DND-41 (cell line): ENCODE measurements around the gene ARHGEF16.

Experiments used
- ATAC-seq: fragments of 200-7000 bp; cut with Tn5 transposase; 3 replicates; pipeline ENCODE4 v1.9.1; 2021; ENCODE audit warnings: low read depth; ENCODE audit not compliant: insufficient read depth
- DNase-seq: peaks from one replicate; pipeline ENCODE4 v3.0.0-alpha.2; 2020
- H2AFZ ChIP-seq: 2 replicates; pipeline ENCODE4 v1.6.0; 2012; ENCODE audit warnings: low read depth, low read length
- H3K27ac ChIP-seq: 2 replicates; pipeline ENCODE4 v1.5.1; 2012; ENCODE audit warnings: low read length, inconsistent platforms
- H3K27me3 ChIP-seq: fragments of 200-600 bp; sonication (generic); 2 replicates; pipeline ENCODE4 v1.6.0; 2012; ENCODE audit warnings: low read length, mild to moderate bottlenecking, inconsistent platforms; ENCODE audit not compliant: insufficient read depth, poor library complexity
- H3K36me3 ChIP-seq: 2 replicates; pipeline ENCODE4 v1.5.1; 2012; ENCODE audit warnings: low read length, inconsistent platforms; ENCODE audit not compliant: insufficient read depth
- H3K4me1 ChIP-seq: 2 replicates; pipeline ENCODE4 v1.5.1; 2012; ENCODE audit warnings: mild to moderate bottlenecking, low read length; ENCODE audit not compliant: insufficient read depth
- H3K4me2 ChIP-seq: 2 replicates; pipeline ENCODE4 v1.6.0; 2012; ENCODE audit warnings: mild to moderate bottlenecking, moderate library complexity, low read length, inconsistent platforms; ENCODE audit not compliant: insufficient read depth
- H3K4me3 ChIP-seq, 2 experiments: fragments of 200-600 bp in 1 of 2; shearing (Covaris generic) in 1 of 2; 2 replicates each; pipeline ENCODE4 v1.5.1; 2012 to 2016; ENCODE audit warnings: inconsistent platforms in 2 of 2, low read length in 2 of 2, mild to moderate bottlenecking in 2 of 2, low read depth in 1 of 2, moderate library complexity in 1 of 2
- H3K79me2 ChIP-seq: 2 replicates; pipeline ENCODE4 v1.6.0; 2012; ENCODE audit warnings: low read length, inconsistent platforms; ENCODE audit not compliant: insufficient read depth
- H3K9ac ChIP-seq: 2 replicates; pipeline ENCODE4 v1.6.0; 2012; ENCODE audit warnings: low read depth, mild to moderate bottlenecking, inconsistent platforms, low read length, moderate library complexity
- H3K9me3 ChIP-seq: 2 replicates; pipeline ENCODE4 v1.5.1; 2012; ENCODE audit warnings: low read length, moderate library complexity, mild to moderate bottlenecking, inconsistent platforms; ENCODE audit not compliant: insufficient read depth, severe bottlenecking
- H4K20me1 ChIP-seq: 2 replicates; pipeline ENCODE4 v1.6.0; 2012; ENCODE audit warnings: low read length; ENCODE audit not compliant: insufficient read depth
- CTCF ChIP-seq: IDR thresholded peaks from 2 replicates; pipeline ENCODE4 v1.5.1; 2012; ENCODE audit warnings: borderline replicate concordance, low read length, moderate library complexity, mild to moderate bottlenecking; ENCODE audit not compliant: poor library complexity, severe bottlenecking; ENCODE audit errors: extremely low read depth
- EZH2 ChIP-seq: IDR thresholded peaks from 3 replicates; pipeline ENCODE4 v1.6.1; 2012; ENCODE audit warnings: borderline replicate concordance, low read depth, mild to moderate bottlenecking, moderate library complexity, low read length, inconsistent platforms; ENCODE audit not compliant: severe bottlenecking

ARHGEF16 gene

DNA sequence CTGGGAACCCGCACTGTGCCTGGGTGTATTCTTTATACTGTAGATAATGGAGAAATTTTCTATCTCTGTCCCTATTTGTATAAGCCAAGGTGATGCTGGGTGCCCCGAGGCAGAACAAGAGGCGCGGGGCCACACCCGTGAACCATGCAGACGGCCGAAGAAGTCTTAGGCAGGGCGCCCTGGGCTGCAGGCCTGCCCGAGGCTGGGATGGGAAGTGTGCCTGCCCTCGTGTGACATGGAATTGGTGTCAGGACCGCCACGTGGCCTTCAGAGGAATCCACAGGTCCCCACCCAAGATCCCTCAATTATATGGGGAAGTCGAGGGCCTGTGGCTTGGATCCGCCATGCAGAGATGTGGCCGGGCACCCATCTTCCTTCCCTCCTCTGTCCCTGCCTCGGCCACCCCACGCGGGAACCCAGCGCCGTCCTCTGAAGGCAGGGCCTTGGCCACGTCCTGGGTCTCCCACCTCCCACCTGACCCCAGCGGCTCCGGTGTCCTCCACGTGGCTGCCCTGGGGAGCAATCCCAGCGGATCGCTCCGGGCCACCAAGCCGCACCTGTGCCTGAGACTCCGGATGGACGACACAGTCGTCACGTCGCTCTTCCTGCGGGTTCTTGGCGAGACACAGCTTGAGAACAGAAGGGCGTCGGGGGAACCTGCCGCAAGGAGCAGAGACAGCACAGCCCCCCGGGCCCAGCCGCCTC, 19.9 kb upstream of the ARHGEF16 start:
- no peak overlapping the region for H3K9ac ChIP-seq
- no peaks in the 10 kb centered on the region for H4K20me1 ChIP-seq
- no peak overlapping the region for H3K4me2 ChIP-seq
- no peaks in the 10 kb centered on the region for H3K9me3 ChIP-seq
- no peaks in the 10 kb centered on the region for H3K27me3 ChIP-seq
- no peaks in the 10 kb centered on the region for H3K79me2 ChIP-seq
- DNase-seq, result no peak
- TF ChIP-seq EZH2 (no peak), CTCF (no peak)
- H2AFZ ChIP-seq, result no peak overlapping the region
- ATAC-seq, result no peak
- no peak overlapping the region for H3K4me3 ChIP-seq
- H3K36me3 ChIP-seq, result no peaks in the 10 kb centered on the region
- H3K4me1 ChIP-seq, result no peaks in the 10 kb centered on the region
- no peak overlapping the region for H3K27ac ChIP-seq

DNA sequence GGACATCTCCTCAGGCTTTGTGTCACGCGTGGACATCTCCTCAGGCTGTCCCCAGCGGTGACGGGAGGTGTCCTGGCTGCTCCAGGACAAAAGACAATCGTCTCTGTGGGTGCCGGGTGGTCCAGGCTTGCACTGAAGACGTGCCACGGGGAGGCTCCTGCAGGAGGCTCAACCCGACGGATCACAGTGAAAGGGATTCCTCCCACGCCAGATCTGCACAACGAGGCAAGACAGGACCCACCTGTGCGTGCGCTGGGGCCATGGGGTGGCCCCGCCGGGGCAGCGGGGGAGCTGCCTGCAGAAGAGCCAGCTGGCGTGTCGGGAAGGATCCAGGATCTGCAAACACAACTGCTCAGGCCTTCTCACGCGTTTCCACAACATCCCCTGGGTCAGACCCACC, 18.8 kb upstream of the ARHGEF16 start:
- H3K4me1 ChIP-seq, result no peaks in the 10 kb centered on the region
- no peaks in the 10 kb centered on the region for H3K9me3 ChIP-seq
- no peaks in the 10 kb centered on the region for H4K20me1 ChIP-seq
- ATAC-seq, result no peak
- no peak overlapping the region for H2AFZ ChIP-seq
- TF ChIP-seq EZH2 (no peak), CTCF (no peak)
- no peak for DNase-seq
- H3K4me3 ChIP-seq, result no peak overlapping the region
- H3K4me2 ChIP-seq, result no peak overlapping the region
- no peaks in the 10 kb centered on the region for H3K36me3 ChIP-seq
- H3K27me3 ChIP-seq, result no peaks in the 10 kb centered on the region
- H3K79me2 ChIP-seq, result no peaks in the 10 kb centered on the region
- no peak overlapping the region for H3K9ac ChIP-seq
- no peak overlapping the region for H3K27ac ChIP-seq

GRCh38 chr1:3436451-3436850, 18.0 kb upstream of the ARHGEF16 start:
- Histone ChIP-seq H3K79me2 (no peaks in the 10 kb centered on the region), H3K4me1 (no peaks in the 10 kb centered on the region), H3K27me3 (no peaks in the 10 kb centered on the region), H3K9me3 (no peaks in the 10 kb centered on the region), H2AFZ (no peak overlapping the region), H3K9ac (no peak overlapping the region), H4K20me1 (no peaks in the 10 kb centered on the region), H3K27ac (no peak overlapping the region), H3K36me3 (no peaks in the 10 kb centered on the region), H3K4me3 (no peak overlapping the region), H3K4me2 (no peak overlapping the region)
- DNase-seq, result no peak
- no peak for ATAC-seq
- no peak for TF ChIP-seq CTCF
- TF ChIP-seq EZH2, result no peak
